Stomach (tissue), 4 donors: ENCODE results near the gene IGF2BP3.

ENCODE experiments used
- CTCF ChIP-seq, 7 experiments: fragments of 450-650 bp in 4 of 7; fragments of 200-600 bp in 3 of 7; sonication (generic) in 3 of 7; IDR thresholded peaks; one replicate each; pipeline ENCODE4 v1.5.1; 2016 to 2019; ENCODE audit warnings: antibody characterized with exemption in 7 of 7, control low read depth in 2 of 7, mild to moderate bottlenecking in 1 of 7
- EP300 ChIP-seq: sonication (generic); formaldehyde crosslinking; IDR thresholded peaks from one replicate; pipeline ENCODE4 v1.6.1; 2017; ENCODE audit warnings: antibody characterized with exemption

- TF ChIP-seq EP300, result no peak
- no peak for TF ChIP-seq CTCF (IDR thresholded peaks at IDR 0.05)
Measured at GRCh38 chr7:23456093-23456492, 14.2 kb downstream of the IGF2BP3 start.
